ENCODE data around the gene ENPEP.

- TF ChIP-seq CTCF (IDR thresholded peaks at IDR 0.05) (no peak), POLR2A (IDR thresholded peaks at IDR 0.05) (no peak)
These were observed 50.6 kb downstream of the ENPEP start for GRCh38 chr4:110526589-110526988.

Measured in heart left ventricle (tissue), 13 donors.